Retinal pigment epithelial cell (primary cell): ENCODE data around the gene RAP1GDS1.

Experiments
- DNase-seq: peaks from one replicate; pipeline ENCODE4 v3.0.0-alpha.2; 2010; ENCODE audit warnings: low read depth
- H3K4me3 ChIP-seq: 2 replicates; pipeline ENCODE4 v1.5.1; 2011; ENCODE audit warnings: mild to moderate bottlenecking, low read length, control low read depth, moderate library complexity
- CTCF ChIP-seq: conservative IDR thresholded peaks from 2 replicates; pipeline ENCODE4 v1.5.1; 2011; ENCODE audit warnings: low read depth, low read length, control low read depth, inconsistent platforms

The RAP1GDS1 gene

DNA sequence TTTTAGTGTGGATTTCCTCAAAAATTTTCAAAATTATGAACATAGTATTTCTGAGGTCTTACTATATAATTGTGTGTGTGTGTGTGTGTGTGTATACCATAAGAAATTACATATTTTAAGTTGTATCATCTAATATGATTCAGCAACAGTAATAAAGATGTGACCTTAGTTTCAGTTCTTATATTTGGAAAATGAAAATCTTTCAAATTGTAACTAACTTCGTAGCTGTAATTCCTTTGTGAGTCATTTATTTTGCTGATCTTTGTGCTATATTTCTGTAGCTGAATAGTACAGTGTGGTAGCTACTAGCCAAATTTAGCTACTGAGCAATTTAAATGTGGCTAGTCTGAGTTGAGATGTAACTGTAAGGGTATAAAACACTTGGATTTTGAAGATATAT is 116.4 kb downstream of the RAP1GDS1 start:
- no peak for TF ChIP-seq CTCF
- DNase-seq: no peak
- H3K4me3 ChIP-seq: no peak overlapping the region

GRCh38 chr4:98381306-98381705 is 120.1 kb downstream of the RAP1GDS1 start:
- no peak for DNase-seq
- H3K4me3 ChIP-seq: no peak overlapping the region
- no peak for TF ChIP-seq CTCF

DNA sequence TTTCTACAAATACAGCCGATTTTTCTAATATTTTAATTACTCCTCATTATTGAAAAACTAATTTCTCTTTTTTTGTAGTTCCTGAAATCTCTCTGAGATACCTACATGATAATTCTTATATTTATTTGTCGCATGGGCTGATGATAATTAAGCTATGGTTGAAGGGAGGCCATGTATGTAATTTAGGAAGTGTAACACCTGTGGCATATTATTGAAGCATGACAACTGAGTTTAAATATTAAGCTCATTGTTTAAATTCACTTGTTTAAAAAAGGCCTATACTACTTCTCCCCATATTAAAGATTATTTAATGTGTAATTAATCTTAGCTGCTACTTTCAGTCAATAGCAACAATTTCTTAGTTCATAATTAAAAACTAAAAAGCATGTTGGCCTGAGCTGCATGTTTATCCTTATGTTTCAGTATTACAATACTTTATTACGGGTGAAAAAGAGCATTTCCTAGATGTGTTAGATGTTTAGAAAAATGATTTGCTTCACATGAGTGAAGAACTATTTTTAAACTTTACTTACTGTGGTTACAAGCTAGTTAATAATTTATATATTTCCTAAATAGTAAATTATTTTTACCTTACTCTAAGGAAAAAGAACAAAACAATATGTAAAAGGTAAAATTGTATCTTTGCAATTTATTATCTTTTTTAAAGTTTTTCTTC is 122.4 kb downstream of the RAP1GDS1 start:
- no peak for TF ChIP-seq CTCF
- no peak for DNase-seq
- no peak overlapping the region for H3K4me3 ChIP-seq

- TF ChIP-seq CTCF: no peak
- no peak for DNase-seq
- no peak overlapping the region for H3K4me3 ChIP-seq
Observed at GRCh38 chr4:98385831-98386230, 124.6 kb downstream of the RAP1GDS1 start.

DNA sequence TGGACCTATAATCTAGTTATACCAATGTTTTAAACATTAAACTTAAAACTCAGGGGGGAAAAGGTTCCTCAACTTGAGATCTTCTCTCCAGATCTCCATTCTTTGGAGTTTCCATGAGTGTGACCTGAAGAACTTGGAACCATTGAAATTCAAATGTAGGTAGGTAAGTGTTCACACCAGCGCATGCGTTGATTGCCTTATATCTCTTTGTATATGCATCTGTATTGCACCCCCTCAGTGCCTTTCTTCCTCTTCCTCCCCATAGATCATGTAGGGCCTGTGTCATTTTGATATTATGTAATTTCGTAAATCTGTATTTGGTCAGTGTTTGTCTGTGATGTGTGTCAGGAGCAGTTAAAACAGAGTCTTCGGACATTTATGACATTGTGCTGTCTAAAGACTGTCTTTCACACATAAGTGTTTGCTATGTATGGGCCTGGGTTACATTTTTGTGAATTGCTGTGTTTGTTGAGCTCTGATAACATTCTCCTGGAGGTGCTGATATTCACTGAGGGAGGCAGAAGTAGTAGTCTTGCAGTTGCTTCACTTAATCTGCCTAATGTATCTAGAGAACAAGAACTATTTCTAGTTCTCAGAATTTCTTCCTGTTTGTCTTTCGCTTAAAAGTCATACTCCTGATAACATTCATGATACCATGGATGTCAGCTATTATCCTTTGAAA is 126.3 kb downstream of the RAP1GDS1 start:
- no peak for TF ChIP-seq CTCF

DNA sequence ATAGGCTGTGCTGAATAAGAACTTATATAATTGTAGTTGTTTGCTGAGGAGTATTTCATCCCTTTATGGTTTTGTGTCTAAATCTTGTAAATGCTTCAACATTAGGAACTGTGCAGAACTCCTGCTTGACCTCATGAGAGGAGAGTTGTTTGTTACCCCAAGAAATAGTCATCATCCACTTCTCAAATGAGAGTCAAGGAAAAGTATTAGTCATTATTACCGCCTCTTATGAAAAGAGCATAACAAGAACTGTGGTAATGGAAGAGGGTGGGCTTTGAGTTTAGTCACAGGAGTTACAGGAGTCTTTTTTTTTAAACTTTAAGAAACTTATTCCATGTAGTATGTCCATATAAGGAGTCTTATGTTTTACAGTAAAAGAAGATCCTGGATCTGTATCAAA is 132.9 kb downstream of the RAP1GDS1 start:
- H3K4me3 ChIP-seq: no peak overlapping the region
- DNase-seq: no peak
- TF ChIP-seq CTCF: no peak

More for the DNA sequence above, 126.3 kb downstream of the RAP1GDS1 start:
- no peak overlapping the region for H3K4me3 ChIP-seq
- no peak for DNase-seq

DNA sequence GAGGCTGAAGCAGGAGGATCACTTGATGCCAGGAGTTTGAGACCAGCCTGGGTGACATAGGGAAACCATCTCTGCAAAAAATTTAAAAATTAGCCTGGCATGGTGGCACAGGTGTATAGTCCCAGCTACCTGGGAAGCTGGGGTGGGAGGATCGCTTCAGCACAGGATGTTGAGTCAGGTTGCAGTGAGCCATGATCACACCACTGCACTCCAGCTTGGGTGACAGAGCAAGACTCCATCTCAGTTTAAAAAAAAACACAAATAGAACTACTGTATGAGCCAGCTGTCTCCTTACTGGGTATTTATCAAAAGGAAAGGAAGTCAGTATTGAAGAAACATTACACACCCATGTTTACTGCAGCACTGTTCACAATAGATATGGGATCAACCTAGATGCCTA is 138.7 kb downstream of the RAP1GDS1 start:
- DNase-seq: no peak
- TF ChIP-seq CTCF: no peak
- H3K4me3 ChIP-seq: no peak overlapping the region
